Hepatocyte (in vitro differentiated cells): ENCODE data around the gene SWAP70.

Source experiments
- CTCF ChIP-seq: fragments of 200-600 bp; sonication (generic); IDR thresholded peaks from 2 replicates; pipeline ENCODE4 v1.5.1; 2016; ENCODE audit warnings: antibody characterized with exemption, mild to moderate bottlenecking; ENCODE audit not compliant: poor library complexity
- EZH2 ChIP-seq: fragments of 200-600 bp; sonication (generic); IDR thresholded peaks from 2 replicates; pipeline ENCODE4 v1.6.1; 2016; ENCODE audit warnings: antibody characterized with exemption, mild to moderate bottlenecking, borderline replicate concordance
- EZH2phosphoT487 ChIP-seq: fragments of 200-600 bp; sonication (generic); IDR thresholded peaks from one replicate; pipeline ENCODE4 v1.6.1; 2018; ENCODE audit warnings: antibody characterized with exemption, mild to moderate bottlenecking, low read depth, moderate library complexity; ENCODE audit not compliant: unreplicated experiment, severe bottlenecking

- TF ChIP-seq CTCF (no peak), EZH2 (no peak), EZH2phosphoT487 (no peak)
Measured at GRCh38 chr11:9735236-9735635, 71.4 kb downstream of the SWAP70 start.
